OCI-LY1 (cell line): ENCODE data around the gene POLR3E.

Source experiments
- CTCF ChIP-seq: fragments of 200-600 bp; sonication (generic), shearing (Covaris generic); IDR thresholded peaks from 2 replicates; pipeline ENCODE4 v1.5.1; 2017; ENCODE audit warnings: mild to moderate bottlenecking, antibody characterized with exemption, low read length, moderate library complexity, mixed read lengths
- EZH2 ChIP-seq: fragments of 200-600 bp; sonication (generic), shearing (Covaris generic); IDR thresholded peaks from 2 replicates; pipeline ENCODE4 v1.8.0; 2017; ENCODE audit warnings: borderline replicate concordance, mixed run types, mild to moderate bottlenecking, antibody characterized with exemption, low read length, moderate library complexity, mixed read lengths

- no peak for TF ChIP-seq CTCF
- no peak for TF ChIP-seq EZH2
Measured at GRCh38 chr16:22292320-22292719, 4.9 kb upstream of the POLR3E start.
